Upper lobe of left lung (tissue), 4 donors: Measurements from ENCODE around the gene ZDHHC11B.
"Not testable (repeated sequence)": the region's sequence is repeated elsewhere in the genome, so short reads cannot be mapped to it uniquely, and the experiment has no call there.

Experiments
- CTCF ChIP-seq, 6 experiments: fragments of 450-650 bp in 4 of 6; fragments of 200-600 bp in 2 of 6; sonication (generic) in 2 of 6; IDR thresholded peaks; one replicate each; pipeline ENCODE4 v1.5.1; 2016 to 2019; ENCODE audit warnings: antibody characterized with exemption in 6 of 6
- POLR2A ChIP-seq, 4 donors: fragments of 450-650 bp; IDR thresholded peaks; one replicate each; pipeline ENCODE4 v1.5.1; 2016 to 2017; ENCODE audit warnings: antibody characterized with exemption in 4 of 4, mild to moderate bottlenecking in 2 of 4
- POLR2AphosphoS5 ChIP-seq, 2 donors: sonication (generic); formaldehyde crosslinking; IDR thresholded peaks; one replicate each; pipeline ENCODE4 v1.5.1; 2017; ENCODE audit warnings: antibody characterized with exemption in 2 of 2

GRCh38 chr5:682651-683358 lies 101.7 kb downstream of the ZDHHC11B start:
- TF ChIP-seq POLR2A, CTCF, POLR2AphosphoS5 (IDR thresholded peaks at IDR 0.05): not testable (repeated sequence)
